ENCODE measurements around the gene ZC3H4.

GRCh38 chr19:47109541-47110375 is 3.8 kb downstream of the ZC3H4 start:
- TF ChIP-seq CTCF (conservative IDR thresholded peaks at IDR 0.05) (no peak), EZH2 (IDR thresholded peaks at IDR 0.05; ENCODE audit: low read depth) (no peak)

Measured in PC-9 (cell line).